GM21723 (cell line): ENCODE measurements around the gene SPSB1.

Source experiments
- ATAC-seq: cut with Tn5 transposase; IDR thresholded peaks from one replicate; pipeline ENCODE4 v1.9.1; 2021; ENCODE audit warnings: mild to moderate bottlenecking, moderate library complexity; ENCODE audit not compliant: unreplicated experiment

SPSB1 gene

DNA sequence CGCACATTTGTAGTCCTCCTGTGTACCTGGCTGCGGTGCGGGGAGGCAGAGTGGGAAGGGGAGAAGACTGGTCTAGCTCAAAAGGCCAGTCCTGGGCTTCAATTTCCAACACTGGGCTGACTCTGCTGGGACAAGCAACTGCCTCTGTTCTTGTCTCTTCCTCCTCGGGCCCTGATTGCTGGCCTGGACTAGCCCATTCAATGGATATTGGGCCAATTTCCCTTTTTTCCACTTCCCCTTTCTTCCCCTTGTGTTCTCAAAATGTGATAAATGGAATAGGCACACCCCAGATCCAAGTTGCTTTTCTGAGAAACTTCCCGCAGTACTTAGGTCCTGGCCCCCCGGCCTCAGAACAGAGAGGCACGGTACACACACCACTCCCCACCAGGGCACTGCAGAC lies 48.2 kb downstream of the SPSB1 start:
- no peak for ATAC-seq

DNA sequence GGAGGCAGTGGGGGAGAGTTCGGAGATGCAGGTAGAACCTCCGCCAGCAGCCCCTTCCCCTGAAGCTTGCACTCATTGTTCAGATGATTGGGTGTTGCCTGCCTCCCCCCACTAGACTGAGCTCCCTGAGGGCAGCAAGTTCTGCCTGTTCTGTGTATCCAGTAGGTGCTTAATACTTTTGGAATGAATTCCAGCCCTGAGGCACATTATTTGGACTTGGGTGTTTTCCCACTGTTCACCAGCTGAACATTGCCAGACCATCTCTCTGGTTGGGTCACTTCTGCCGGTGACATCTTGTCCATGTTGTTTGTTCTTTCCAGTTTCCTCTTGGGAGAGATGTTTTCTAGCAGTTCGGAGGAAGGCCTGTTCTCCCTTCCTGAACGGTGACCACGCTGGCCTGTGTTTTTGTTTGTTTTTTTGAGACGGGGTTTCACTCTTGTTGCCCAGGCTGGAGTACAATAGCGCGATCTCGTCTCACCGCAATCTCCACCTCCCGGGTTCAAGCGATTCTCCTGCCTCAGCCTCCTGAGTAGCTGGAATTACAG lies 48.7 kb downstream of the SPSB1 start:
- ATAC-seq, result no peak

DNA sequence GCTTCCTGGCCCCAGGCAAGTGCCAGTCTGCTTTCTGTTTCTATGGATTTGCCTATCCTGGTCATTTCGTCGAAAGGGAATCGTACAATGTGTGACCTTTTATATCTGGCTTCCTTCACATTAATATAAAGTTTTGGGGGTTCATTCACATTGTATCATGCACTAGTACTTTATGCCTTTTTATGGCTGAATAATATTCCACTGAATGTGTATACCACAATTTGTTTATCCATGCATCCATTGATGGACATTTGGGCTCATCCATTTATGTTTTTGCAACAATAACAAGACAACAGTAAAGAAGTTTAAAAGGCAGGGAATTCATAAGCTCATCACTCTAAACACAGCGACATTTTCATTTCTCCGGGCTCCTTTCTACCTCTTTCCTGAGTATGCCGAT lies 50.6 kb downstream of the SPSB1 start:
- ATAC-seq, result no peak

DNA sequence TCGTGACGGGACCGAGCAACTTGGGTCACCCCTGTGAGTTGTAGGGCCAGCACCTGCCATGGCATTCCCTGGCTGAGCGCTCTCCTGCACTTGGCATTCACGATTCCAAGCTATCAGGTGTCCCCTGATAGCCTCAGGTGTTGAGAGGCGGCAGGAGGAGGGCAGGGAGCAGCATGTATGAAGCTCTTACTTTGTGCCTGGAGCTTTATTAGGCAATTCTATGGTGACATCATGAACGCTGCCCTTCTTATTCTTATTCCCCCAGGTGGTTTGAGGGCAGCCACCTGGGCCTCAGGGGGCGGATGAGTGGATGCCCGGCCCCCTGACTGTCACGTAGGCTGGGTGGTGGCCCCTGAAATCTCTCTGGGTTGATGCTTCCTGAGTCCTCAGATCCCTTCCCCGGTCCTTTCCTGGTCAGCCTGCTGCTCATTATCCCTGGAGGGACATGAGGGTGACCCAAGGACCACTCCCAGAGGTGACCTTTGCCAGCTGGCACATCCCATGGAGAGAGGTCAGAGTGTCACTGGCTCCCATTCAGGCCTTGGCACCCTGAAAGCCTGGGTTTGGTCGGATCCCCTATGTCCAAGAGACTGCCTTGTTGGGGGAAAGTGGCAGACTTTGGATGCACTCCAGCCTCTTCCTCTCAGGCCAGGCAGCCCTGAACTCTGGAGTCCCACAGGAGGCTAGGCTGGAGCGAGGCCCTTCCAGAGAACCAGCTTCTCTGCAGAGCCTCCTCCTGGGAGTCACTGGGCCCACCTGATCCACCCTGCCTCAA lies 51.9 kb downstream of the SPSB1 start:
- no peak for ATAC-seq

DNA sequence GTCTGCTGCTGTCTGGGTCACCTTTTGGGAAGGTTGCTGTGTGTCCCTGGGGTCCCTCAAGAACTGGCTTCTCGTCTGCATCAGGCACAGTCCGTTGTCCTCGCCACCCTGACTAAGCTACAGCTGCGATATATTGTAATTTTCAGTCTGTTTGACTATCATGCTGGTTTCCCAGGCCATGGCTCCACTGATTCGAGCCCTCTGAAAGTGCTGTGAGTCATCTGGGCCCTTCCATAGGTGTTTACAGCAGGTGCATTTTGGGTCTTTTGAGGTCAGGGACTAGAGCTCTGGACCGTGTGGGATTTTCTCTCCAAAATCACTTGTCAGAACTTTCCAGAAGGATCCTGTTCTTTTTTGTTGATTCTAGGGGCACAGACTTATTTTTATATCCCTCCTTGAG lies 52.8 kb downstream of the SPSB1 start:
- no peak for ATAC-seq

DNA sequence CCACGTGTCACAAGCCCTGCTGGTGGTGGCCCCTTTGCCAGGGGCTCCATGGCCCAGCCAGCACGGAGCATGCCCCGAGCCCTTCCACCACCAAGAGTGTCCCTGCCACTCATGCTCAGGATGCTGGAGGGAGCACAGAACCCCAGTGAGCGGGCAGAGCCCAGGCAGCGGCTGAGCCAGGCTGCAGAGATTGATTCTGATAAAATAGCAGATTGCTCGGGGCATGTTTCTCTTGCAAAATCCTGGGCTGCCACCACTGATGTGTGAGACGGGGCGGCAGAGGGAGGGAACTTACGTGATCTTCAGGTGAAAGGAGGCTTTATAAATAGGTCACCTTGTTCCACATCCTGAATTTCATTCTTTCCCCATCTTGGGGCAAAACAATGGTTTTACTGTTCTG lies 53.2 kb downstream of the SPSB1 start:
- no peak for ATAC-seq

DNA sequence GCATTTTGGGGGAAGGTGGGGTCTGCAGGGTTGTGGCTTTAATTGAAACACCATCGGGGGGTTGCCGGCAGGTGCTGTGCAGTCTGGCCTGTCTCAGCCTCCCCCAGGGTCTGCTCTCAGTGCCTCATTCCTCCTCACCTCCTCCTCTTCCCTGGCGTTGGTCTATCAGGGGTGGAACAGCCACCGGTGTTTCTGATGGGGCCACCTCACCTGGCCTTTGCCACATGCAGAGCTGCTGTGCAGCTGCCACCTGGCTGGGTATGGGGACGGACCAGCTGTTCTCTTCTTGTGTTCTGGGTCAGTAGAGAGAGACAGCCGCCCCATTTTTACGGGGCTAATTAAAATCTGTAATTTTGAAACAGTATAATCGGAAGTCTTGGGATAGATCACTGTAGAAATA lies 53.9 kb downstream of the SPSB1 start:
- no peak for ATAC-seq

DNA sequence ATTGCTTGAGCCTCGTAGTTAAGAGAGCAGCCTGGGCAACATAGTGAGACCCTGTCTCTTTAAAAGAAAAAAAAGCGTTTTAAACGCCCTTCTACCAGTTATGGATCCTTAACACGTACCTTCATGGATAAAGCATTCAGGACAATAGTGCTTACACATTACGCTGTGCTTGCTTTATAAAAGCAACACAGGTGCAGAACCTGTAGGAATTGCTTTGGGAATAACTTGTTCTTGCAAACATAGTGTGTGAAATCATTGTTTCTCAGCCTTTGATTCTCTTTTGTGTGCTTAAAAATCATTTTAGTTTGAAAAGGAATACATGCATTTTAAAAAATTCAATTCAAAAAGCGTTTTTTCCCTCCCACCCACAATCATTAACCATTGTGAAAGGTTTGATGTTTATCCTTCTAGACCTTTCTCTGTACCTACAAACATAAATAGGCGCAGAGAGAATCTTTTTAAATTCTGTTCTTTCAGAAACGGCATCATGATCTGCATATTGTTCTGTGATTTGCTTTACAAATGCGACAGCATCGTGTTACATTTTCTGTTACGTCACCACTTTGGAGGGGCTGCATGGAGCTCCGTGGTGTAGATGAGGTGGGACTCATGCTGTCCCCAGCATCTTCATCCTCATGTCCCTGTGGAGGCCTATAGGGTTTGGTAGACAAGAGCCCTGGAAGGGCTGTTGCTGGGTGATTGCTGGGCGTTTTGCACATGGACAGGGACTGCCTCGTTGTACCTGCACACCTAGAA lies 54.6 kb downstream of the SPSB1 start:
- no peak for ATAC-seq

DNA sequence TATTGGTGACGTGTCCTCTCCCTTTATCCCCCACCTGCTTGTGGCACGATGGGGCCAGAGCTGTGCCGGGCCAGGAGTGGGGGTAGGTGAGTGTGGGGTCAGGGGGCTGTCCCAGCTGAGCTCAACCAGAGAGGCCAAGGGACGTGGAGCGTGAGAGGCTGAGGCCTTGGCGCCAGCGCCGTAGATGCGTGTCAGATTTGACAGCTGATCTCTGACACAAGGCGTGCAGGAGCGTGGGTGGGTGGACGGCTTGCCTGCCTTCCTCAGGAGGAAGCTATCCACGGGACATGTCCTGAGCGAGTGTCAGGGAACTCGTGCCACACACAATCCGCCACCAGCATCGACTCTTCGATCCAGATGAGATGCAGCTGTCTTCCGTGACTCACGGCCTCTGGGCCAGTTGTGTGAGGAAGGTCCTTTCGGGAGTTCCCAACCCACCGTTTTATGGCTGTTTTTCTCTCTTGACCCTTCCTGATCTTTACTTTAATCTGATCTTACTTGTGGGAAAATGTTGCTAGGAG lies 56.7 kb downstream of the SPSB1 start:
- ATAC-seq, result no peak

DNA sequence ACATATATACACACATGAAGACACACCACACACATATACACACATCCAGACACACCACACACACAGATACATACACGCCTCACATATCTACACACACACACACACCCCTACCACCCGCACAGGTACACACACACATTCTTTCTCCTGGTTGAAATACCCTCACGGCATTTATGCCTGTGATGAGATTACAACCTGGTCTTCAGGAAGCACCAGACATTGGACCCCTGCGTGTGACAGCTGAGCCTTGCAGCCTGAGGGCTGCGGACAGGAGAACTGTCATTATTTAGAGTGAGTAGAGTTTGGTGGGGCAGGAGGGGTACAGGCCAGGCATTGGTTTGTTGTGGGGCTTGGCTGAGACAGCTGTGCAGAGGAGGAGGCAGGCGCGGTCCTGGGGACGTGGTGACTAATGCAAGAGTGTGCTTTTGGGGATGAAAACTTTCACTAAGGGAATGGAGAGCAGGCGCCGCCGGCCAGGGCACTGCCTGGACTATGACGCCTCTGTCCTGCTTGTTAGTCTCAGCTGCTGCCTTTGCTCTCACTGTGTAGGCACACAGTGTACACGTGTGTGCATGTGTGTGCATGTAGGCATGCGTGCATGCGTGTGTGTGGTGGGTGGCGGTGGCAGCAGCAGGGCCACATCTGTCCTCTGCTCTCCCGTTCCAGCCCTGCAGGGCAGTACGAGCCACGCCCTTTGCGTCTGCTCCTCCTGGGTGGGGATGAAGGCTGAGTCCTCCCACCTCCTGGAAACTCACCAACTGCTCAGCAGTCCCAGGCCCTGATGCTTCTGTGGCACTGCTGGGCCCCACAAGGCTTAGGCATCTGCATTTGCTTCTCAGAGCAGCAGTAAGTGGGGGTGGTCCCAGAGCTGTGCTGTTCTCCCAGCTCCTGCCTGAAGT lies 57.6 kb downstream of the SPSB1 start:
- ATAC-seq, result no peak

DNA sequence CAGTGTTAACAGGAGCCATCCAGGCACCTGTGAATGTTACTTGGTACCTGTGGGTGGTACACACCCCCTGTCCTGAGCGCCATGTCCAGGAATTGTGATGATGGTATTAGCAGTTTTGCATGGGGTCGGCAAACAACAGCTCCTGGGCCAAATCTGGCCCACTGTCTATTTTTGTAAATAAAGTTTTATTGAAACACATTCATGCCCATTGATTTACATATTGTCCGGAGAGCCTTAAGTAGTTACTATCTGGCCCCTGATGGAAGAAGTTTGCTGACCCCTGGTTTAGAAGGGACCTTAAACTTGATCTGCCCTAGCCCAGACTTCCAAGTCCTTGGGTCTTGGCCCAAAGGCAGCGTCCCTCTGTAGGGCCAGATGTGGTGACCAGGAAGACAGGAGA lies 58.3 kb downstream of the SPSB1 start:
- ATAC-seq, result no peak

DNA sequence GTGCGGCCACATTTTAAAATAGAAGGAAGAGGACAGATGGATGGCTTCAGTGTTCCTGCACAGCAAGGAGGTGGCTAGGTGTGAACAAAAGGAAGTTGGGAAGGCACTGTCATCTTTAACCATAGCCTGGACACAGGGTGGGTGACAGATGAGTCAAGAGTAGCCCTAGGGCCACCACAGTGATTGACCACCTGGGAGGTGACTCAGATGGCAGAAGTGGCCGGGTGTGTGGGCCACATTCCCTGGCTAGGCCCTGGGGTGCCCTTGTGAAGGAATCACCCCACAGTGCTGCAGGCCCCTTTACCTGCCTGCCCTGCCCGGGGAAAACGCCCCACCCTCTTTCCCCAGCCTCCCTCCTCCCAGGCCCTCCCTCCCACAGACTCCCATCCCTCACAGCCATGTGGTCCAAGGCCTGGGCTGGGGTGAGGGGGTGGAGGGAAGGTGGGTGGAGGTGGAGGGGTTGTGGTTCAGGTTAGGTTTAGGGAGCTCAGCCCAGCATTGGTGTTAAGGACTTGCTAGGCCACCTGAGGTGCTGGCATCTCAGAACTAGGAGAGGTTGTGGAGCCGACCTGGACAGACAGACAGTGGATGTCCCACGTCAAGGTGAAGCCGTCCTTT lies 59.1 kb downstream of the SPSB1 start:
- ATAC-seq, result no peak

DNA sequence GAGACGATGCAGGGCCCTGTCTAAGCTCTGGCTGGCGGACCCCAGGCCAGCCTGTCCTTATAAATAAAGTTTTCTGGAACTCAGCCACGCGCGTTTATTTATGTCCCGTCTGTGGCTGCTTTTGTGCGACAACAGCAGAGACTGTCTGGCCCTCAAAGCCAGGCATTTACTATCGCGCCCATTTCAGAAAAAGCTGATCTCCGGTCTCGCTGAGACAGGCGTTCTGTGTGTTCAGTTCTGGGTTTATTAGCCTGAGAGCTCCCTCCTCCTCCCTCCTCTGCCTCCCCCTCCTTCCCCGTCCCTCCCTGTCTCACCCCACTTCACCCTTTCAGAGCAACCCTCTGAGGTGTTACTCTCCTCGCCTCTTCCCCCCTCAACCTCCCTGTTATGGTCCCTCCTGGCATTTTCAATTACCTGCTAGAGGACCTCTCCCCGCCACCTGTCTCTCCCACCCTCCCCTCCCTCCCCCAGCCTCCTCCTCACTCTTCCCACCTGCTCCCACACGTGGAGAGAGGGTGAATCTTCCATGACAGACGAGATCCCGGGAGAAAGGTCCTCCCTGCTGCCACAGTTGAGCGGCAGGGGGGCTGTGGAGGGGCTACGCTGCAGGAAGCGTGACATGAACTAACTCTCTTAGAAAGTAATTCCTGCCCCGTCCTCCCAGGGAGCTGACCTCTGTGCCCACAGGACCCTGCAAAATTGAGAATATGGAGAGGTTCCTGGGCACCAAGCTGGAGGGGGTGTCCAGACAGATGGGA lies 59.9 kb downstream of the SPSB1 start:
- ATAC-seq, result no peak

DNA sequence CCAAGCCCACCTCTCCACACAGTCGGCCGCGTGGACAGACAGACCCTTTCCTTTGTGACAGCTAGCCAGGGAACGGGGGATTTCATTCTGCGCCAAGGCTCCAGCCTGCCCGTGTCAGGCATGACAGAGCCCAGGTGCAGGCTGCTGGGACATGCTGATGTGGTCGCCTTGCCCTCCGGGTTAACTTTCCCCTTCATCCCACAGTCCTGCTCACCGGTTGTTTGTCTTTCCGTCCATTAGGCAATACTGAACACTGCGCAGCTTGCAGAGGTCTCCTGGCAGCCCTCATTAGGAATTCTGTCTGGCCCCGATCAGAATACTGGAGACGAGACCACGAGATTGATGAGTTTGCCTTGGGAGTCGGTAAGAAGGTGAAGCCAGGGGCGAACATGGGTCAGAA lies 62.8 kb downstream of the SPSB1 start:
- ATAC-seq, result no peak

DNA sequence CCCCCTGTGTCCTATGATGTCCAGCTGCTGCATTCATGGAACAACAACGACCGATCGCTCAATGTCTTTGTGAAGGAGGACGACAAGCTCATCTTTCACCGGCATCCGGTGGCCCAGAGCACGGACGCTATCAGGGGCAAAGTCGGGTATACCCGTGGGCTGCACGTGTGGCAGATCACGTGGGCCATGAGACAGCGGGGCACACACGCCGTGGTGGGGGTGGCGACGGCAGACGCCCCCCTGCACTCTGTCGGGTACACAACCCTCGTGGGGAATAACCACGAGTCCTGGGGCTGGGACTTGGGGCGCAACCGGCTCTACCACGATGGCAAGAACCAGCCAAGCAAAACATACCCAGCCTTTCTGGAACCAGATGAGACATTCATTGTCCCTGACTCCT lies 63.3 kb downstream of the SPSB1 start:
- ATAC-seq, result no peak

DNA sequence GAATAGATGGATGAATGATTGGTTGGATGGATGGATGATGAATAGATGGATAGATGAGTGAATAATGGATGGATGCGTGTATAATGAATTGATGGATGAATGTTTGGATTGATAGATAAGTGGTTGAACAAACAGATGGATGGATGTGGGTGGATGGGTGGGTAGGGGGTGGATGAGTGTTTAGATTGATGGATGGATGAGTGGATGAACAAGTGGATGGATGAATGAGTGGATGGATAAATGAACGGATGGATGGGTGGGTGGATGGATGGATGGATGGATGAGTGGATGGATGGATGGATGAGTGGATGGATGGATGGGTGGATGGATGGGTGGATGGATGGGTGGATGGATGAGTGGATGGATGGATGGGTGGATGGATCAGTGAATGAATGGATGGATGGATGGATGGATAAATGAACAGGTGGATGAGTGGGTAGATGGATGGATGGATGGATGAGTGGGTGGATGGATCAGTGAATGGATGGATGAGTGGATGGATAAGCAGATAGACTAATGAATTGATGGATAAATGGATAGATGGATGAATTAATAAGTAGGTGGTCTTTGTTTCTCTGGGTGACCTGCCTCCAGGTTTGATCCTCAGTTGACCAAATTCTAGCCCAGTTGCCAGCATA lies 64.3 kb downstream of the SPSB1 start:
- ATAC-seq, result no peak

DNA sequence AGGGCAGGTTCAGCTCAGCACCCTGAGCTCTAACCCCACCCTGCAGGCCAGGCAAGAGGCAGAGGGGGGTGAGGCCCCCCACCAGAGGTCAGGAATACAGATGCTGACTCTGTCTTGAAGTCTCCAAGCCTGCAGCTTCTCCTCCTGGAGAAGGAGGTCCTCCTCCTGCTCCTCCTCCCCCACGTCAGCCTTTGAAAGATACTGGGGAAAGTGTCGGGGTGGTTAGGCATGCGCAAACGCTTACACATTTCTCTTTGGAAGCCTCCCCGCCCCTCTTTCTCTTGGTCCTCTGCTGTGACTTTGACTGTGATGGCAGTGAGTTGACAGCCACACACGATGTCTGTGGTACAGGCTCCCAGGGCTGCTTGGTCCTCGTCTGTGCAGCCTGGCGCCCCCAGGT lies 65.3 kb downstream of the SPSB1 start:
- no peak for ATAC-seq

DNA sequence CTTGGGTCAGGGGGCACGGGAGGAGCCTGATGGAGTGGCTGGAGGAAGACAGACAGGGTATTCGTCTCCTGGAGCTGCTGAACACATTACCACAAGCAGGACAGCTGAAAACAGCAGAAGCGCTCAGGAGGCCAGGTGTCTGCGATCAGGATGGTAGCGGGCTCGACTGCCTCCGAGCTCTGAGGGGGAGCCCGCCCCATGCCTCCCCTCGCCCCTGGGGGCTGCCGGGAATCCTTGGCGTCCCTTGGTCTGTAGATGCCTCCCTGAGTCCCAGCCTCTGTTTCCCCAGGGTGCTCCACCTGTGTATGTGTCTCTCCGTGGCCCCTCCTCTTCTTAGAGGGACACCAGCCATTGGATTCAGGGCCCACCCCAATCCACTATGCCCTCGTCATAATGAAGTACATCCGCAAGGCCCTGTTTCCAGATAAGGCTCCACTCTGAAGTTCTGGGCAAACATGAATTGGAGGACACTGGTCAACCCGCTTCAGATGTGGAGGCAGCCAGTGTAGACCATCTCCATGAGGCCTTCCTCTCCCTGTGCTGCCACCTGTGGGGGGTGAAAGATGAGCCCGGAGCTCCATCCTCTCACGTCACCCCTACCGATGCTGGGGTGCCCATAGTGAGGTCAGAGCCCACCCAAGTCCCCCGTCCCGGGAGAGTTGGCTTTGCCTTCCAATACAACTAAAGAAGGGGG lies 67.8 kb downstream of the SPSB1 start:
- no peak for ATAC-seq
